ENCODE measurements around the gene KBTBD13.

- TF ChIP-seq POLR2A (IDR thresholded peaks at IDR 0.05; ENCODE audit: low read length), result no peak
- no peak for TF ChIP-seq GATA1 (IDR thresholded peaks at IDR 0.05; ENCODE audit: low read depth, low read length)
These were observed 16.6 kb downstream of the KBTBD13 start for GRCh38 chr15:65092911-65093792.
